Lung (tissue), 12 donors: ENCODE data around the gene OSGIN1. TPM values are rescaled to one million over a fixed set of nuclear protein-coding genes. Genes with fewer than 3 reads are reported as not detected.

Experiments
- ATAC-seq: fragments of 200-7000 bp; cut with Tn5 transposase; one replicate; pipeline ENCODE4 v1.9.1; 2020; ENCODE audit warnings: moderate number of reproducible peaks; ENCODE audit not compliant: insufficient read depth, low FRiP score
- DNase-seq, 3 donors: peaks; one replicate each; pipeline ENCODE4 v3.0.0-alpha.2; 2013 to 2017
- H3K27ac ChIP-seq, 2 donors: one replicate each; pipeline ENCODE4 v1.5.1; 2013; ENCODE audit warnings: mild to moderate bottlenecking in 2 of 2, moderate library complexity in 2 of 2, control low read depth in 1 of 2, inconsistent platforms in 1 of 2, low read depth in 1 of 2, low read length in 1 of 2
- H3K27me3 ChIP-seq, 3 donors: one replicate each; pipeline ENCODE4 v1.5.1; 2013; ENCODE audit warnings: low read length in 2 of 3; ENCODE audit not compliant: control insufficient read depth in 3 of 3, insufficient read depth in 3 of 3
- H3K36me3 ChIP-seq, 4 donors: one replicate each; pipeline ENCODE4 v1.5.1; 2013; ENCODE audit warnings: low read length in 4 of 4, mild to moderate bottlenecking in 1 of 4, moderate library complexity in 1 of 4; ENCODE audit not compliant: control insufficient read depth in 4 of 4, insufficient read depth in 4 of 4
- H3K4me1 ChIP-seq, 5 donors: one replicate each; pipeline ENCODE4 v1.5.1; 2013; ENCODE audit warnings: low read length in 5 of 5, mild to moderate bottlenecking in 2 of 5, moderate library complexity in 1 of 5; ENCODE audit not compliant: control insufficient read depth in 5 of 5, insufficient read depth in 5 of 5
- H3K4me3 ChIP-seq: one replicate; pipeline ENCODE4 v1.5.1; 2013; ENCODE audit warnings: mild to moderate bottlenecking, control low read depth, moderate library complexity
- H3K9ac ChIP-seq, 2 donors: one replicate each; pipeline ENCODE4 v1.5.1; 2013; ENCODE audit warnings: low read length in 2 of 2, control low read depth in 1 of 2; ENCODE audit not compliant: insufficient read depth in 1 of 2
- H3K9me3 ChIP-seq, 4 donors: one replicate each; pipeline ENCODE4 v1.5.1; 2013; ENCODE audit warnings: low read length in 3 of 4, mild to moderate bottlenecking in 1 of 4, moderate library complexity in 1 of 4; ENCODE audit not compliant: control insufficient read depth in 4 of 4, insufficient read depth in 3 of 4
- WGBS, 2 donors: extraction: QIAGEN DNeasy Blood & Tissue Kit; methylation state at CpG; one replicate each; pipeline ENCODE4 v1.1.7; 2013; 5-methylcytosine and 5-hydroxymethylcytosine counted together
- polyA plus RNA-seq, 2 donors: library from polyadenylated mRNA; stranded (reverse); fragments of 200-250 nt; gene quantifications; one replicate each; pipeline ENCODE4 v1.2.1, GENCODE V29; 2013
- total RNA-seq, 2 donors: library from RNA; depleted of rRNA in 1 of 2; stranded (reverse); fragments of >200 nt in 1 of 2; gene quantifications; one replicate each; pipeline ENCODE4 v1.2.1, GENCODE V29; 2014 to 2021
- TF ChIP-seq, protein P1 (sequence below): IDR thresholded peaks from 2 replicates; pipeline ENCODE4 v1.5.1; 2012; ENCODE audit warnings: mild to moderate bottlenecking; ENCODE audit errors: control extremely low read depth, extremely low read depth
- donor health status: control.
- donor health status: control.
- donor health status: Bipolar disorder and iron deficiency.
- donor health status: healthy.
- donor health status: DM: yes; HTN: yes; CAD: no.

Gene OSGIN1
- total and polyA plus RNA-seq, 4 donors: 1.5 to 17.9 (median 13.8) TPM

DNA sequence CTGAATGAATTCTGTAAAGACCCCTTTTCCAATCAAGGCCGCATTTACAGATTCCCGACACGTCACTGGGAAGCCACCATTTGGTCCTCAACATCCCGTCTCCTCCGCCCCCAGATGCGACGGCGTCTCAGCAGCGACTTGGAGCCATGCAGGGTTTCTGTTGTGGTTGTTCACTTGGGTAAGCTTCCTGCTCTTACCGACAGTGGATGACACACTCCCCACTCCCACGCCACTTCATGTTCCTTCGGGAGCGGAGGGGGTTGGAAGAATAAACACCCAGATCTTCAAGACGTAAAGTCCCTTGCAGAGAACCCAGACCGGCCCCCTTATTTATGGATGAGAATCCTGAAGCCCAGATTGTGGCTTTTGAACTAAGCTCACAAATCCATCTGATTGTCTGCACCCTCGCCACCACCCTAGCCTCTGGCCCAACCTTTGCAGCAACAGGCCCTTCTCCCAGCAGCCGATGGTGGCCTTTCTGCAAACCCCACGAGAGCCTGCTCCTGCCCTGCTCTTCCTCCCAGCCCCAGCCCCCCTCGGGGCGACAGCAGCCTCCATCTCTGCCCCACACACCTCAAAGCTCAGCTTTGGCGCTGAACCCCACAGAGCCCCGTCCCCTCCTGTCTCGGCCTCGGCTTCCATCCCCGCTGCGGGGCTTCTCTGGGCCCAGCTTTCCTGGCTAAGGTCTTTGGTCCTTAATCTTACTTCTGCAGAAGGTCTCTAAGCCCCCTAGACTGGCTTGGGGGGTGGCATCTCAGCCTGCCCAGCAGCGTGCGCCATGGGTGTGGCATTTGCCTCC, 19.0 kb upstream of the OSGIN1 start:
- peaks cover 0 to 5% (median 0%) of the 10 kb centered on the region in 5 donors for H3K4me1 ChIP-seq
- no peak overlapping the region for H3K27ac ChIP-seq
- TF ChIP-seq, protein P1, sequence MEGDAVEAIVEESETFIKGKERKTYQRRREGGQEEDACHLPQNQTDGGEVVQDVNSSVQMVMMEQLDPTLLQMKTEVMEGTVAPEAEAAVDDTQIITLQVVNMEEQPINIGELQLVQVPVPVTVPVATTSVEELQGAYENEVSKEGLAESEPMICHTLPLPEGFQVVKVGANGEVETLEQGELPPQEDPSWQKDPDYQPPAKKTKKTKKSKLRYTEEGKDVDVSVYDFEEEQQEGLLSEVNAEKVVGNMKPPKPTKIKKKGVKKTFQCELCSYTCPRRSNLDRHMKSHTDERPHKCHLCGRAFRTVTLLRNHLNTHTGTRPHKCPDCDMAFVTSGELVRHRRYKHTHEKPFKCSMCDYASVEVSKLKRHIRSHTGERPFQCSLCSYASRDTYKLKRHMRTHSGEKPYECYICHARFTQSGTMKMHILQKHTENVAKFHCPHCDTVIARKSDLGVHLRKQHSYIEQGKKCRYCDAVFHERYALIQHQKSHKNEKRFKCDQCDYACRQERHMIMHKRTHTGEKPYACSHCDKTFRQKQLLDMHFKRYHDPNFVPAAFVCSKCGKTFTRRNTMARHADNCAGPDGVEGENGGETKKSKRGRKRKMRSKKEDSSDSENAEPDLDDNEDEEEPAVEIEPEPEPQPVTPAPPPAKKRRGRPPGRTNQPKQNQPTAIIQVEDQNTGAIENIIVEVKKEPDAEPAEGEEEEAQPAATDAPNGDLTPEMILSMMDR: no peak
- no peak overlapping the region for H3K9ac ChIP-seq
- H3K36me3 ChIP-seq: no peaks in the 10 kb centered on the region
- ATAC-seq (no peak), DNase-seq (no peak)
- no peaks in the 10 kb centered on the region for H3K9me3 ChIP-seq
- 80 to 84% methylated on average over 28 of the region's 28 CpGs for WGBS, 2 donors
- H3K4me3 ChIP-seq: no peak overlapping the region
- no peaks in the 10 kb centered on the region for H3K27me3 ChIP-seq

DNA sequence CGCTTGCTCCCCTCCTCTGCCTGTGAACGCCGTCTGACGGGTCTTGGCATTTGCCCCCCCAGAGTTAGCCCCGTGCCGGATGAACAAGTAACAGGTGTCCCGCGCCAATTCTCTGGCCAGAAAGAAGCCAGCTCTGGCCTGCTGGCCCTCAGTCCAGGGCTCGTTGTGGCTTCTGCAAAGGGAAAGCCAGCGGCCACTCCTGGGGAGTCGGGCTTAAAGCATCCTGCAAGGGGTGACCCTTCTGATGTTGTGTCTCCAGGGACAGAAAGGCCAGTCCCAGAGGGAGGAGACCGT, 18.4 kb upstream of the OSGIN1 start:
- peaks cover 0 to 7% (median 0%) of the 10 kb centered on the region in 5 donors for H3K4me1 ChIP-seq
- ATAC-seq (no peak), DNase-seq (no peak)
- no peak overlapping the region for H3K27ac ChIP-seq
- H3K9ac ChIP-seq: no peak overlapping the region
- H3K9me3 ChIP-seq: no peaks in the 10 kb centered on the region
- 78 to 81% methylated on average over 12 of the region's 12 CpGs for WGBS, 2 donors
- no peaks in the 10 kb centered on the region for H3K36me3 ChIP-seq
- no peaks in the 10 kb centered on the region for H3K27me3 ChIP-seq
- H3K4me3 ChIP-seq: no peak overlapping the region
- TF ChIP-seq, protein P1: no peak

DNA sequence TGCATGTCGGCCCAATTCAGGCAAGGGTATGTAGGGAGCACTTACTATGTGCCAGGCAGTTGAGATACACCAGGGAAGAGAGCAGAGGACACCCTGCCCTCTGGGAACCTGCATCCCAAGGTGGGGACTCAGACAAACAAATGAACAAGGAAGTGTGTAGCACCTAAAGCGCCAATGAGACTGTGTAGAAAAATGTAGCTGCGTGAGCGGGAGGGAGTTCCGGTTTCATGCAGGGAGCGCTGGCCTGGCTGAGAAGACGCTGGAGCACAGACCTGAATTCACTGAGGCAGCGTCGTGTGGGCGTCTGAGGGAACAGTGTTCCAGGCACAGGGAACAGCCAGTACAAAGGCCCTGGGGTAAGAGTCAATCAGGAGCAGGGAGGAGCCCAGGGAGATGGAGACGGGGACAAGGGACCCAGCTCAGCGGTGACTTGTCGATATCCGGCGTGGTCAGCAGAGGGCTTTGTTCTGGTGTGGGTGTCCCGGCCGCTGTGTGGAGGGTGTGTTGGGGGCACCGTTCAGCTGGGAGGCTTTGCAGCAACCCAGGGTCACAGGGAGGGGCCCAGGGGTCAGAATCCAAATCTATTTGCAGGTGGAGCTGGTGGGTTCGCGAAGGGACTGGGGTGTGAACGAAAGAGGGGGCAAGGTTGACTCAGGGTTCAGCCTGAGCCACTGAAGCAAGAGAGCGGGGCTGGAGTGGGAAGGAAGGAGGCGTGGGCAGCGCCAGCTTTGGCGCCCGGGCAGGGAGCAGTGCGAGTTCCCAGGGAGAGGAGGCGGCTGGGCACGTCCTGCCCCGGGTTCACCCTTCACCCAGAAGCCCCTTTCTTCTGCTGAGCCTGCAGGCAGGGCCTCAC, 17.8 kb upstream of the OSGIN1 start:
- H3K9ac ChIP-seq: no peak overlapping the region
- ATAC-seq: no peak
- H3K27ac ChIP-seq: no peak overlapping the region
- H3K4me1 ChIP-seq: peaks cover 0 to 7% (median 0%) of the 10 kb centered on the region in 5 donors
- H3K9me3 ChIP-seq: no peaks in the 10 kb centered on the region
- no peak overlapping the region for H3K4me3 ChIP-seq
- 85 to 86% methylated on average over 25 to 30 of the region's 30 CpGs for whole genome bisulfite sequencing, 2 donors
- DNase-seq: no peak
- no peaks in the 10 kb centered on the region for H3K27me3 ChIP-seq
- TF ChIP-seq, protein P1: no peak
- H3K36me3 ChIP-seq: no peaks in the 10 kb centered on the region
